ENCODE results near the gene RASA3. TPM values are rescaled to one million over a fixed set of nuclear protein-coding genes. Genes with fewer than 3 reads are reported as not detected.
A peak's percentile ranks its signal among the peaks of the same experiment; 100 is the strongest.

RASA3 gene
- total RNA-seq, 2 donors from 2014 or later: 4.4 to 7.2 TPM

DNA sequence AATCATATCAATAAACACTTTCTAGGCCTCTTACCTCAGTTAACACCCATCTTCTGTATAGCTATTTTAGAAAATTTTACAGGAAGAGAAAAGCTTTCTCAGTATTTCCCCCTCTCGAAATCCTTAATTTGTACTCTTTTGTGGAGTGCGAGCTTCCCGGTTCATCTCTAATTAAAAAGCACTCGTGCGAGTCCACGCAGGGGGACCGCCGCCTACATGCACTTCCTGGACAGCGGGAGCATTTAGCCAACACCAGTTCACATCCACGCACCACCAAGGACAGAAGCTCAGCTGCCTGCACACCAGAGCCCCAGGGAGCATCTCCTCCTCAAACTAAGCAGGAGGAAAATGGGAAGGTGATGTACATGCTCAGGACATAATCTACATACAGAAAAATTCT is 60.0 kb downstream of the RASA3 start:
- no peak for DNase-seq
- no peaks in the 10 kb centered on the region for H3K27me3 ChIP-seq
- H3K36me3 ChIP-seq: no peaks in the 10 kb centered on the region
- TF ChIP-seq, protein P1, sequence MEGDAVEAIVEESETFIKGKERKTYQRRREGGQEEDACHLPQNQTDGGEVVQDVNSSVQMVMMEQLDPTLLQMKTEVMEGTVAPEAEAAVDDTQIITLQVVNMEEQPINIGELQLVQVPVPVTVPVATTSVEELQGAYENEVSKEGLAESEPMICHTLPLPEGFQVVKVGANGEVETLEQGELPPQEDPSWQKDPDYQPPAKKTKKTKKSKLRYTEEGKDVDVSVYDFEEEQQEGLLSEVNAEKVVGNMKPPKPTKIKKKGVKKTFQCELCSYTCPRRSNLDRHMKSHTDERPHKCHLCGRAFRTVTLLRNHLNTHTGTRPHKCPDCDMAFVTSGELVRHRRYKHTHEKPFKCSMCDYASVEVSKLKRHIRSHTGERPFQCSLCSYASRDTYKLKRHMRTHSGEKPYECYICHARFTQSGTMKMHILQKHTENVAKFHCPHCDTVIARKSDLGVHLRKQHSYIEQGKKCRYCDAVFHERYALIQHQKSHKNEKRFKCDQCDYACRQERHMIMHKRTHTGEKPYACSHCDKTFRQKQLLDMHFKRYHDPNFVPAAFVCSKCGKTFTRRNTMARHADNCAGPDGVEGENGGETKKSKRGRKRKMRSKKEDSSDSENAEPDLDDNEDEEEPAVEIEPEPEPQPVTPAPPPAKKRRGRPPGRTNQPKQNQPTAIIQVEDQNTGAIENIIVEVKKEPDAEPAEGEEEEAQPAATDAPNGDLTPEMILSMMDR (IDR thresholded peaks at IDR 0.05): no peak
- no peak overlapping the region for H3K9ac ChIP-seq (ENCODE audit: low read depth in 2 of 2, low read length in 2 of 2)
- no peak overlapping the region for H3K4me3 ChIP-seq
- intact Hi-C loops (cut with DNase I): no loop called here
- no peaks in the 10 kb centered on the region for H3K9me3 ChIP-seq
- H3K27ac ChIP-seq: no peak overlapping the region
- no peaks in the 10 kb centered on the region for H3K4me1 ChIP-seq

DNA sequence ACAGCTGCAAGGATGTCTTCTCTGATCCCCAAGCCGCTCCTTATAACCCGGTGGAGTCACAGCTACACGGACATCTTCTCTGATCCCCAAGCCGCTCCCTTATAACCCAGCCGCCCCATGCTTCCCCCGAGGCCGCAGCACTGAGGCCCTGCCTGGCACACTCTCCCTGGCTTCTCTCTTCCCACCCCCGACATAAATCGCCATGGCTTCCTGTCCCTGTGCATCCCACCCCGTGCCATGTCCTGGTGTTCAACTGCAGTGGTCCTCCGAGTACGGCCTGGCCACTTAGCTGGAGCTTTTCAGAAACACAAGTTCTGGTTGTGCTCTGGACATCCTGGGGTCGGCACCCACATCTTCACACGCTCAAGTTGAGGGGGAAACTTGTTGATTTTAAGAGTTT is 60.4 kb downstream of the RASA3 start:
- Histone ChIP-seq H3K9ac (ENCODE audit: low read depth in 2 of 2, low read length in 2 of 2) (no peak overlapping the region), H3K4me1 (no peaks in the 10 kb centered on the region), H3K4me3 (no peak overlapping the region), H3K27ac (no peak overlapping the region), H3K36me3 (no peaks in the 10 kb centered on the region), H3K9me3 (no peaks in the 10 kb centered on the region), H3K27me3 (no peaks in the 10 kb centered on the region)
- intact Hi-C loops (cut with DNase I): no loop called here
- DNase-seq: no peak
- TF ChIP-seq, protein P1 (IDR thresholded peaks at IDR 0.05): no peak

DNA sequence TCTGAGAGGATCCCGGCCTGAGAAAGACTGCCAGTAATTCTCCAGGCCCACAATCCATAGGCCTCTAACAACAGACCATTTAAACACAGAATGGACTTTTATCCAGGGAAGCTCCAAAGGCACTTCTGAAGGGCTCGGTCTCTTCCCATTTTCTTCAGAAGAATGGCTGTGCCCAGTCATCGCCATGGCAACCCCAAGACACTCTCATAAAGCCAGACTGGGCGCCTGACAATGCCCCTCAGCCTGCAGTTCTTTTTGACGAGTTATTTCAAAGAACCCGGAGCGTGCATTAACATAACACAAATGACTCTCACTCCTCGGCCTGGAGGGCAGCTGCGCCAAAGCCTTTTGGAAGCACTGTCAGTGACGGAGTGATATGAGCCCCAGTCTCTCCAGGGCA is 61.0 kb downstream of the RASA3 start:
- H3K4me3 ChIP-seq: no peak overlapping the region
- H3K27ac ChIP-seq: no peak overlapping the region
- no peaks in the 10 kb centered on the region for H3K27me3 ChIP-seq
- H3K9me3 ChIP-seq: no peaks in the 10 kb centered on the region
- DNase-seq: no peak
- intact Hi-C loops (cut with DNase I): no loop called here
- no peak overlapping the region for H3K9ac ChIP-seq (ENCODE audit: low read depth in 2 of 2, low read length in 2 of 2)
- H3K4me1 ChIP-seq: peaks cover 3% of the 10 kb centered on the region
- no peaks in the 10 kb centered on the region for H3K36me3 ChIP-seq
- TF ChIP-seq, protein P1 (IDR thresholded peaks at IDR 0.05): no peak

DNA sequence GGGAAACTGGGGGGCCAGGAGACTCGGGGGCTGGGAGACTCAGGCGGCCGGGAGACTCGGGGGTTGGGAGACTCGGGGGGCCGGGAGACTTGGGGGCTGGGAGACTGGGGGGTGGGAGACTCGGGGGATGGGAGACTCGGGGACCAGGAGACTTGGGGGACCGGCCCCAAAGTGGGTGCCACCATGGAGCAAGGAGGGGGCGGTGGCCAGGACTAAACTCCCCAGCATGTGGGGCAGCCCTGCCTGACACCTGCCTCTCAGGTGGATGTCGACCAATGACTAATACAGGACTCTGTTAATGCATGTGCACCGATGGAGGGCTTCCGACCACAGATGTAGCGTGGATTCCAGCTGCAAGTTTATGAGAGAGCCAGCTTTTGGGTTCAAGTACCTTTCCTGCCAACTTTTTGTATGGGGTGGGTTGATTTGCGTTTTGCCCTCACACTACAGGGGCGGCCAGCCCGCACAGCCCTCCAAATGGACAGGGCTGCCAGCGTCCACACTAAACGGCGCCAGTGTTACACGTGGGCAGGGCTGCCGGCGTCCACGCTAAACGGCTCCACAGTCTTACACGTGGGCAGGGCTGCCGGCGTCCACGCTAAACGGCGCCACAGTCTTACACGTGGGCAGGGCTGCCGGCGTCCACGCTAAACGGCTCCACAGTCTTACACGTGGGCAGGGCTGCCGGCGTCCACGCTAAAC is 62.2 kb downstream of the RASA3 start:
- Histone ChIP-seq H3K9me3 (no peaks in the 10 kb centered on the region), H3K4me3 (no peak overlapping the region), H3K36me3 (no peaks in the 10 kb centered on the region), H3K9ac (ENCODE audit: low read depth in 2 of 2, low read length in 2 of 2) (no peak overlapping the region), H3K27me3 (no peaks in the 10 kb centered on the region), H3K4me1 (peaks cover 9% of the 10 kb centered on the region), H3K27ac (no peak overlapping the region)
- intact Hi-C loops (cut with DNase I): no loop called here
- TF ChIP-seq, protein P1 (IDR thresholded peaks at IDR 0.05): no peak
- no peak for DNase-seq

DNA sequence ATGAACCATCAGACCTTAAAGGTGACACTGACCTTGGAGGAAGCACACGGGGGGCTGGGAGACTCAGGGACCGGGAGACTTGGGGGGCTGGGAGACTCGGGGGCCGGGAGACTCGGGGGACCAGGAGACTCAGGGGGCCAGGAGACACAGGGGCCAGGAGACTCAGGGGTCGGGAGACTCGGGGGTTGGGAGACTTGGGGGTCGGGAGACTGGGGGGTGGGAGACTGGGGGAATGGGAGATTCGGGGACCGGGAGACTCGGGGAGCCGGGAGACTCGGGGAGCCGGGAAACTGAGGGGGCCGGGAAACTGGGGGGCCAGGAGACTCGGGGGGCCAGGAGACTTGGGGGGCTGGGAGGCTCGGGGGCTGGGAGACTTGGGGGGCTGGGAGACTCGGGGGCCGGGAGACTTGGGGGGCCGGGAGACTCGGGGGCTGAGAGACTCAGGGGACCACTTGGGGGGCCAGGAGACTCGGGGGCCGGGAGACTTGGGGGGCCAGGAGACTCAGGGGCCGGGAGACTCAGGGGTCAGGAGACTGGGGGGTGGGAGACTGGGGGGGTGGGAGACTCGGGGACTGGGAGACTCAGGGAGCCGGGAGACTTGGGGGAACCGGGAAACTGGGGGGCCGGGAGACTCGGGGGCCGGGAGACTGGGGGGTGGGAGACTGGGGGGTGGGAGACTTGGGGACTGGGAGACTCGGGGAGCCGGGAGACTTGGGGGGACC is 62.9 kb downstream of the RASA3 start:
- Histone ChIP-seq H3K9ac (ENCODE audit: low read depth in 2 of 2, low read length in 2 of 2) (peak overlapping the region in 1 of 2 donors; percentile 0), H3K9me3 (no peaks in the 10 kb centered on the region), H3K36me3 (no peaks in the 10 kb centered on the region), H3K27ac (peak overlapping the region; percentile 89), H3K4me1 (peaks cover 9% of the 10 kb centered on the region), H3K4me3 (no peak overlapping the region), H3K27me3 (no peaks in the 10 kb centered on the region)
- intact Hi-C loops (cut with DNase I): no loop called here
- TF ChIP-seq, protein P1 (IDR thresholded peaks at IDR 0.05): no peak
- no peak for DNase-seq

Data from colonic mucosa (tissue), 4 donors.